NCI-H345 treated with DMSO at 0.1 percent for 48 hours (cell line): ENCODE data around the gene BLTP1.
"Not testable (repeated sequence)": the region's sequence is repeated elsewhere in the genome, so short reads cannot be mapped to it uniquely, and the experiment has no call there.

ENCODE experiments used
- DNase-seq: peaks from one replicate; lab custom pipeline; 2025; ENCODE audit not compliant: unreplicated experiment; lab: John Stamatoyannopoulos, UW

The BLTP1 gene

GRCh38 chr4:122151982-122152710 is at the start of gene BLTP1:
BLTP1 (plus strand) TSS chr4:122152331; CDS start chr4:122170648, 18,317 bp downstream.
- DNase-seq = peak; percentile 50

GRCh38 chr4:122104184-122104583 is 47.9 kb upstream of the BLTP1 start:
- DNase-seq = no peak

- DNase-seq = no peak
These were observed 44.5 kb upstream of the BLTP1 start for GRCh38 chr4:122107680-122108079.

GRCh38 chr4:122110304-122110703 is 41.8 kb upstream of the BLTP1 start:
- not testable (repeated sequence) for DNase-seq

GRCh38 chr4:122117743-122118142 is 34.4 kb upstream of the BLTP1 start:
- no peak for DNase-seq

- no peak for DNase-seq
These were observed 33.9 kb upstream of the BLTP1 start for GRCh38 chr4:122118243-122118642.

- DNase-seq = no peak
These were observed 32.4 kb upstream of the BLTP1 start for GRCh38 chr4:122119739-122120138.

- DNase-seq = no peak
These were observed 30.5 kb upstream of the BLTP1 start for GRCh38 chr4:122121593-122121992.

- DNase-seq = no peak
These were observed 30.0 kb upstream of the BLTP1 start for GRCh38 chr4:122122083-122122482.

GRCh38 chr4:122129061-122129460 is 23.1 kb upstream of the BLTP1 start:
- no peak for DNase-seq

GRCh38 chr4:122131562-122132157 is 20.5 kb upstream of the BLTP1 start:
- DNase-seq = no peak

- DNase-seq = no peak
These were observed 19.2 kb upstream of the BLTP1 start for GRCh38 chr4:122132891-122133290.

GRCh38 chr4:122139139-122139538 is 13.0 kb upstream of the BLTP1 start:
- no peak for DNase-seq

GRCh38 chr4:122140834-122141233 is 11.3 kb upstream of the BLTP1 start:
- no peak for DNase-seq

- DNase-seq = no peak
These were observed 9.4 kb upstream of the BLTP1 start for GRCh38 chr4:122142687-122143086.

GRCh38 chr4:122146652-122147051 is 5.5 kb upstream of the BLTP1 start:
- DNase-seq = no peak

- no peak for DNase-seq
These were observed 1.2 kb upstream of the BLTP1 start for GRCh38 chr4:122150931-122151330.

- DNase-seq = peak; percentile 19
These were observed 638 bp downstream of the BLTP1 start for GRCh38 chr4:122152711-122153226.

- DNase-seq = no peak
These were observed 4.7 kb downstream of the BLTP1 start for GRCh38 chr4:122156819-122157218.

GRCh38 chr4:122163301-122163700 is 11.2 kb downstream of the BLTP1 start:
- DNase-seq = peak; percentile 30

GRCh38 chr4:122163767-122164166 is 11.6 kb downstream of the BLTP1 start:
- no peak for DNase-seq

- DNase-seq = no peak
These were observed 15.2 kb downstream of the BLTP1 start for GRCh38 chr4:122167369-122167768.
